ENCODE results near the gene PPP1R18.
"Not testable (repeated sequence)": the region's sequence is repeated elsewhere in the genome, so short reads cannot be mapped to it uniquely, and the experiment has no call there.

PPP1R18 gene

GRCh38 chr6:30664994-30665767 lies 21.3 kb downstream of the PPP1R18 start:
- intact Hi-C loops (cut with DNase I; ENCODE audit: low total_unique reads): no loop called here
- peaks cover 79 to 100% (median 86%) of the 10 kb centered on the region in 3 donors for H3K36me3 ChIP-seq
- H3K4me1 ChIP-seq: no peaks in the 10 kb centered on the region
- no peaks in the 10 kb centered on the region for H3K27me3 ChIP-seq
- H3K4me3 ChIP-seq: no peak overlapping the region
- DNase-seq: no peak
- TF ChIP-seq CTCF (IDR thresholded peaks at IDR 0.05): no peak
- no peaks in the 10 kb centered on the region for H3K9me3 ChIP-seq
- no peak overlapping the region for H3K27ac ChIP-seq

GRCh38 chr6:30657922-30658321 lies 28.5 kb downstream of the PPP1R18 start:
- H3K9me3 ChIP-seq; DNase-seq; H3K4me1 ChIP-seq; H3K27me3 ChIP-seq; intact Hi-C loops (cut with DNase I; ENCODE audit: low total_unique reads); H3K27ac ChIP-seq; H3K4me3 ChIP-seq: not testable (repeated sequence)
- peaks cover 100% of the 10 kb centered on the region in 3 donors for H3K36me3 ChIP-seq

GRCh38 chr6:30657454-30657853 lies 29.0 kb downstream of the PPP1R18 start:
- peaks cover 100% of the 10 kb centered on the region in 3 donors for H3K36me3 ChIP-seq
- no peaks in the 10 kb centered on the region for H3K9me3 ChIP-seq
- no peak overlapping the region for H3K4me3 ChIP-seq
- H3K4me1 ChIP-seq: no peaks in the 10 kb centered on the region
- intact Hi-C loops (cut with DNase I; ENCODE audit: low total_unique reads): no loop called here
- no peak for TF ChIP-seq CTCF (IDR thresholded peaks at IDR 0.05)
- H3K27ac ChIP-seq: no peak overlapping the region
- DNase-seq: no peak
- H3K27me3 ChIP-seq: no peaks in the 10 kb centered on the region

- no peak for DNase-seq
- no peaks in the 10 kb centered on the region for H3K9me3 ChIP-seq
- no peak for TF ChIP-seq CTCF (IDR thresholded peaks at IDR 0.05)
- H3K27ac ChIP-seq: no peak overlapping the region
- peaks cover 98 to 100% (median 100%) of the 10 kb centered on the region in 3 donors for H3K36me3 ChIP-seq
- no peak overlapping the region for H3K4me3 ChIP-seq
- no peaks in the 10 kb centered on the region for H3K4me1 ChIP-seq
- no peaks in the 10 kb centered on the region for H3K27me3 ChIP-seq
- intact Hi-C loops (cut with DNase I; ENCODE audit: low total_unique reads): no loop called here
Observed at GRCh38 chr6:30656513-30656912, 29.9 kb downstream of the PPP1R18 start.

GRCh38 chr6:30655743-30656094 lies 30.7 kb downstream of the PPP1R18 start:
- Histone ChIP-seq H3K4me3 (no peak overlapping the region), H3K36me3 (peaks cover 93 to 100% (median 99%) of the 10 kb centered on the region in 3 donors), H3K27me3 (no peaks in the 10 kb centered on the region), H3K4me1 (no peaks in the 10 kb centered on the region), H3K9me3 (no peaks in the 10 kb centered on the region), H3K27ac (no peak overlapping the region)
- no peak for DNase-seq
- intact Hi-C loops (cut with DNase I; ENCODE audit: low total_unique reads): no loop called here
- no peak for TF ChIP-seq CTCF (IDR thresholded peaks at IDR 0.05)

- H3K27me3 ChIP-seq: no peaks in the 10 kb centered on the region
- TF ChIP-seq CTCF (IDR thresholded peaks at IDR 0.05): no peak
- H3K4me1 ChIP-seq: no peaks in the 10 kb centered on the region
- DNase-seq: no peak
- no peaks in the 10 kb centered on the region for H3K9me3 ChIP-seq
- intact Hi-C loops (cut with DNase I; ENCODE audit: low total_unique reads): no loop called here
- H3K27ac ChIP-seq: no peak overlapping the region
- peaks cover 86 to 100% (median 93%) of the 10 kb centered on the region in 3 donors for H3K36me3 ChIP-seq
- H3K4me3 ChIP-seq: no peak overlapping the region
Observed at GRCh38 chr6:30654798-30655742, 31.4 kb downstream of the PPP1R18 start.

Measured in tibial artery (tissue), 4 donors.